OCI-LY1 (cell line): ENCODE measurements around the gene MRTFB.
A peak's percentile ranks its signal among the peaks of the same experiment; 100 is the strongest.
"Not testable (repeated sequence)": the region's sequence is repeated elsewhere in the genome, so short reads cannot be mapped to it uniquely, and the experiment has no call there.

Experiments
- H2AFZ ChIP-seq: fragments of 200-600 bp; sonication (generic), shearing (Covaris generic); 2 replicates; pipeline ENCODE4 v1.6.0; 2014; ENCODE audit warnings: antibody characterized with exemption, mild to moderate bottlenecking, low read length
- H3F3A ChIP-seq: fragments of 200-600 bp; sonication (generic), shearing (Covaris generic); 2 replicates; pipeline ENCODE4 v1.6.0; 2014; ENCODE audit warnings: mild to moderate bottlenecking, antibody characterized with exemption, low read length, moderate library complexity; ENCODE audit not compliant: insufficient read depth
- H3K27ac ChIP-seq: fragments of 200-600 bp; sonication (generic); 2 replicates; pipeline ENCODE4 v1.5.1; 2014; ENCODE audit warnings: low read length, mixed run types, mild to moderate bottlenecking, low read depth; ENCODE audit not compliant: poor library complexity, severe bottlenecking
- H3K27me3 ChIP-seq: fragments of 200-600 bp; sonication (generic); 2 replicates; pipeline ENCODE4 v1.6.0; 2014; ENCODE audit warnings: antibody characterized with exemption, mild to moderate bottlenecking, low read length, moderate library complexity; ENCODE audit not compliant: insufficient read depth
- H3K36me3 ChIP-seq: fragments of 200-600 bp; sonication (generic); 2 replicates; pipeline ENCODE4 v1.6.1; 2014; ENCODE audit warnings: mild to moderate bottlenecking, antibody characterized with exemption, low read length, moderate library complexity, mixed read lengths; ENCODE audit not compliant: insufficient read depth
- H3K4me1 ChIP-seq: fragments of 200-600 bp; sonication (generic); 2 replicates; pipeline ENCODE4 v1.5.1; 2014; ENCODE audit warnings: mild to moderate bottlenecking, low read length, moderate library complexity; ENCODE audit not compliant: insufficient read depth, severe bottlenecking
- H3K4me2 ChIP-seq: fragments of 200-600 bp; sonication (generic), shearing (Covaris generic); 2 replicates; pipeline ENCODE4 v1.6.1; 2014; ENCODE audit warnings: low read length
- H3K4me3 ChIP-seq: fragments of 200-600 bp; sonication (generic); 2 replicates; pipeline ENCODE4 v1.5.1; 2014; ENCODE audit warnings: low read length, low read depth, mild to moderate bottlenecking, mixed read lengths; ENCODE audit not compliant: poor library complexity, severe bottlenecking
- H3K79me2 ChIP-seq: fragments of 200-600 bp; shearing (Covaris generic); 2 replicates; pipeline ENCODE4 v1.6.1; 2016; ENCODE audit warnings: mixed run types, low read length, mixed read lengths; ENCODE audit not compliant: insufficient read depth
- H3K9ac ChIP-seq: fragments of 200-600 bp; sonication (generic), shearing (Covaris generic); 2 replicates; pipeline ENCODE4 v1.6.1; 2014; ENCODE audit warnings: mild to moderate bottlenecking, low read length, mixed read lengths
- H3K9me2 ChIP-seq: fragments of 200-600 bp; sonication (generic), shearing (Covaris generic); 2 replicates; pipeline ENCODE4 v1.6.1; 2014; ENCODE audit warnings: low read depth, mild to moderate bottlenecking, low read length, mixed read lengths
- H3K9me3 ChIP-seq: fragments of 200-600 bp; shearing (Covaris generic); 2 replicates; pipeline ENCODE4 v1.6.1; 2014; ENCODE audit warnings: low read length, mixed read lengths
- H4K20me1 ChIP-seq: fragments of 200-600 bp; sonication (generic), shearing (Covaris generic); 2 replicates; pipeline ENCODE4 v1.6.0; 2016; ENCODE audit warnings: mild to moderate bottlenecking, low read length; ENCODE audit not compliant: insufficient read depth
- CTCF ChIP-seq: fragments of 200-600 bp; sonication (generic), shearing (Covaris generic); IDR thresholded peaks from 2 replicates; pipeline ENCODE4 v1.5.1; 2017; ENCODE audit warnings: mild to moderate bottlenecking, antibody characterized with exemption, low read length, moderate library complexity, mixed read lengths
- EZH2 ChIP-seq: fragments of 200-600 bp; sonication (generic), shearing (Covaris generic); IDR thresholded peaks from 2 replicates; pipeline ENCODE4 v1.8.0; 2017; ENCODE audit warnings: borderline replicate concordance, mixed run types, mild to moderate bottlenecking, antibody characterized with exemption, low read length, moderate library complexity, mixed read lengths

MRTFB gene

GRCh38 chr16:14070877-14071575 is at the start of gene MRTFB:
MRTFB (plus strand) TSS chr16:14071319; CDS start chr16:14140607, 69,288 bp downstream.
- peaks cover 47% of the 10 kb centered on the region for H3K4me1 ChIP-seq
- no peaks in the 10 kb centered on the region for H3K36me3 ChIP-seq
- H3K4me3 ChIP-seq: peak within 1 kb of the TSS; percentile 96
- peaks cover 15% of the 10 kb centered on the region for H3K79me2 ChIP-seq
- no peaks in the 10 kb centered on the region for H3K27me3 ChIP-seq
- H3K27ac ChIP-seq: no peak within 1 kb of the TSS
- H3K9ac ChIP-seq: peak within 1 kb of the TSS; percentile 90
- H3K4me2 ChIP-seq: peak within 1 kb of the TSS; percentile 83
- no peaks in the 10 kb centered on the region for H3F3A ChIP-seq
- H2AFZ ChIP-seq: peak within 1 kb of the TSS; percentile 84
- H4K20me1 ChIP-seq: no peaks in the 10 kb centered on the region
- H3K9me3 ChIP-seq: no peaks in the 10 kb centered on the region
- H3K9me2 ChIP-seq: no peaks in the 10 kb centered on the region
- TF ChIP-seq CTCF (no peak), EZH2 (no peak)

GRCh38 chr16:14023526-14023925 is 47.6 kb upstream of the MRTFB start:
- H3K9me3 ChIP-seq, H3K4me2 ChIP-seq, H3K27ac ChIP-seq, H3K36me3 ChIP-seq, H3F3A ChIP-seq, H2AFZ ChIP-seq, H3K27me3 ChIP-seq, H3K4me3 ChIP-seq, H4K20me1 ChIP-seq, H3K9me2 ChIP-seq, H3K79me2 ChIP-seq, H3K9ac ChIP-seq, H3K4me1 ChIP-seq: not testable (repeated sequence)

- no peak overlapping the region for H3K9ac ChIP-seq
- no peak for TF ChIP-seq EZH2
- no peak for TF ChIP-seq CTCF
- no peak overlapping the region for H2AFZ ChIP-seq
- H3F3A ChIP-seq: no peaks in the 10 kb centered on the region
- H3K9me2 ChIP-seq: no peaks in the 10 kb centered on the region
- no peak overlapping the region for H3K27ac ChIP-seq
- no peaks in the 10 kb centered on the region for H3K79me2 ChIP-seq
- H4K20me1 ChIP-seq: no peaks in the 10 kb centered on the region
- H3K9me3 ChIP-seq: peaks cover 4% of the 10 kb centered on the region; the same call in 1 of the 2 replicates
- no peaks in the 10 kb centered on the region; the same call in 1 of the 2 replicates for H3K27me3 ChIP-seq
- no peaks in the 10 kb centered on the region for H3K4me1 ChIP-seq
- no peak overlapping the region for H3K4me2 ChIP-seq
- H3K36me3 ChIP-seq: no peaks in the 10 kb centered on the region
- no peak overlapping the region for H3K4me3 ChIP-seq
Observed at GRCh38 chr16:14024283-14024682, 46.8 kb upstream of the MRTFB start.
